ENCODE data around the gene TERB1.
A peak's percentile ranks its signal among the peaks of the same experiment; 100 is the strongest.

Gene TERB1

DNA sequence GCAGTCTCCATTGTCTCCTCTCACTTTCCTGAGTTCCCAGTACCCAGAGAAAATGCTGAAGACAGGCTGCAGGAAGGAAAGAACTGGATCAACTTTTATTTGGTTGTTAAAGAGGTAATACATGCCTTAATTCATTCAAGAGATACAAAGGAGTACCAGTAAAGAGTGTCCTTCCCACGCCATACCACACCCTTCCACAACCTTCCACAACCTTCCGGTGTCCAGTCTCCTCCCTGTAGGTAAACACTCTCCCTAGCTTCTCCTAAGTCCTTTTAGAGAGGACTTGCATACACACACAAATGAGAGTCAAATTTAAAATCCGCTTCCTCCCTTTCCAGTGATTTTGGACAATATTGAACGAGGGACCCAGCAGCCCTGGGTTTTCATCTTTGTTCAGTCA, 40.0 kb upstream of the TERB1 start:
- no peak overlapping the region for H3K4me3 ChIP-seq (ENCODE audit: low read depth, low read length)
- TF ChIP-seq, protein P1, sequence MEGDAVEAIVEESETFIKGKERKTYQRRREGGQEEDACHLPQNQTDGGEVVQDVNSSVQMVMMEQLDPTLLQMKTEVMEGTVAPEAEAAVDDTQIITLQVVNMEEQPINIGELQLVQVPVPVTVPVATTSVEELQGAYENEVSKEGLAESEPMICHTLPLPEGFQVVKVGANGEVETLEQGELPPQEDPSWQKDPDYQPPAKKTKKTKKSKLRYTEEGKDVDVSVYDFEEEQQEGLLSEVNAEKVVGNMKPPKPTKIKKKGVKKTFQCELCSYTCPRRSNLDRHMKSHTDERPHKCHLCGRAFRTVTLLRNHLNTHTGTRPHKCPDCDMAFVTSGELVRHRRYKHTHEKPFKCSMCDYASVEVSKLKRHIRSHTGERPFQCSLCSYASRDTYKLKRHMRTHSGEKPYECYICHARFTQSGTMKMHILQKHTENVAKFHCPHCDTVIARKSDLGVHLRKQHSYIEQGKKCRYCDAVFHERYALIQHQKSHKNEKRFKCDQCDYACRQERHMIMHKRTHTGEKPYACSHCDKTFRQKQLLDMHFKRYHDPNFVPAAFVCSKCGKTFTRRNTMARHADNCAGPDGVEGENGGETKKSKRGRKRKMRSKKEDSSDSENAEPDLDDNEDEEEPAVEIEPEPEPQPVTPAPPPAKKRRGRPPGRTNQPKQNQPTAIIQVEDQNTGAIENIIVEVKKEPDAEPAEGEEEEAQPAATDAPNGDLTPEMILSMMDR (IDR thresholded peaks at IDR 0.05; ENCODE audit: low read depth, low read length) = no peak

DNA sequence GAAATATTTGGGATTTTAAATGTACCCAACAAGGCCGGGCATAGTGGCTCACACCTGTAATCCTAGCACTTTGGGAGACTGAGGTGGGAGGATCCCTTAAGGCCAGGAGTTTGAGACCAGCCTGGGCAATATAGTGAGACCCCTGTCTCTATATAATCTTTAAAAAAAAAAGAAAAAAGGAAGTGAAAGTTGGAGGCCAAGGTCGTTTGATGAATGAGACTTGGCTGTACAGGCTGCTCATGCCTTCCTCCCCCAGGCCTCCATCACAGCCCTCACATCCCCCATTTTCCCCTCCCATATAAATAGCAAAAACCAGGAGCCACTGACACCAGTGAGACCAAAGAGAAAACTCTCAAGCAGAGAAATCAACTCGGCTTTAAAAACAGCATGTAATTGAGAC, 39.5 kb upstream of the TERB1 start:
- TF ChIP-seq, protein P1 (IDR thresholded peaks at IDR 0.05; ENCODE audit: low read depth, low read length) = no peak
- no peak overlapping the region for H3K4me3 ChIP-seq (ENCODE audit: low read depth, low read length)

DNA sequence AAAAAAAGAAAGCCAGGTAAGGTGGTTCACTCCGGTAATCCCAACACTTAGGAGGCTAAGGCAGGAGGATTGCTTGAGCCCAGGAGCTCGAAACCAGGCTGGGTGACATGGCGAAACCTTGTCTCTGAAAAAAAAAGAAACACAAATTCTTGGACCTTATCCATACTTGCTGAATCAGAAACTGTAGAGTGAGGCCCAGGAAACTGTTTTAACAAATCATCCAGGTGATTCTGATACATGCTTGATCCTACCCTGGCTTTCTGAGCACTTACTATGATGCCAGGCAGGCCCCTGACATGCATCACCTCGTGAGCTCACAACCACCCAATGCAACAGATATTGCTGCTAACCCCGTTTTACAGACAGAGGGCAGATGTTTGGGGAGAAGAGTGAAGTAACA, 33.4 kb upstream of the TERB1 start:
- H3K4me3 ChIP-seq (ENCODE audit: low read depth, low read length) = no peak overlapping the region
- TF ChIP-seq, protein P1 (IDR thresholded peaks at IDR 0.05; ENCODE audit: low read depth, low read length) = no peak

DNA sequence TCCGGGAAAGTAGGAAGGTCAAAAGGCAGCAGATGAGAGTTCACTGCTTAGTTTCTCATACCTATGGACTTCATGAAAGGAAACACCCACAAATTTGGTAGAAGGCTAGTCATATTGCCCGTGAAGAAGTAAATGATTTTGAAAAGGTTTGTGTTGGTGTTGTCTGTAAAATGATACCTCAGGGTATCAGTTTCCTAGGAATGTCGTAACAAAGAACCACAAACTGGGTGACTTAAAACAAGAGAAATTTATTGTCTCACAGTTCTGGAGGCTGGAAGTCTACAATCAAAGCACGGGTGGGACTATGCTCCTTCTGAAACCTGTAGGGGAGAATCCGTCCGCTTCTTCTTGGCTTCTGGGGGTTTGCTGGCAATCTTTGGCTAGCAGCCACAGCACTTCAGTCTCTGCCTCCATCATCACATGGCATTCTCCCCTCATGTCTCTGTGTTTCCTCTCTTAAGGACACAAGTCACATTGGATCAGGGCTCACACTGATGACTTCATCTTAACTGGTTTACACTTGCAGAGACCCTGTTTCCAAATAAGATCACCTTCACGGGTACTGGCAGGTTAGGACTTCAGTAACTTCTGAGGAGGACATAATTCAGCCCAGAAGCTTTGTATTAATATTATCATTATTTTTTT, 31.4 kb upstream of the TERB1 start:
- no peak overlapping the region for H3K4me3 ChIP-seq (ENCODE audit: low read depth, low read length)
- TF ChIP-seq, protein P1 (IDR thresholded peaks at IDR 0.05; ENCODE audit: low read depth, low read length) = no peak

DNA sequence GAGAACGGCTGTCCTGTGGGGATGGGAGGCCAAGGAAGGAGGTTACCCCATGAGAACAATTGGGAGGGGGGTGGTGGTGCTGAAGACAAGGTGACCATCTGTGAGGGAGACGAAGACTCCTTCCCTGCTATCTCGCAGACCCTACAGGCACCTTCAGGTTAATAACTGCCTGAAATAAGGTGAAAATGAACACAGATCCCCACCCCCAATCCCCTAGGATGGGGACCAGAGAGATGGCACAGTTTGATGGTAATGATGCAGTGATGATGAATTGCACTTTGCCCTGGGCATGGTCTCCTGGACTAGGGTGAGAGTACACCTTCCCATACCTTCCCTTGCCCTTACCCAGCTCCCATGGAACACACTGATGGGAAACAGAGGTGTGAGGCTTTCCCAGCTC, 30.8 kb upstream of the TERB1 start:
- TF ChIP-seq, protein P1 (IDR thresholded peaks at IDR 0.05; ENCODE audit: low read depth, low read length) = no peak
- H3K4me3 ChIP-seq (ENCODE audit: low read depth, low read length) = no peak overlapping the region

DNA sequence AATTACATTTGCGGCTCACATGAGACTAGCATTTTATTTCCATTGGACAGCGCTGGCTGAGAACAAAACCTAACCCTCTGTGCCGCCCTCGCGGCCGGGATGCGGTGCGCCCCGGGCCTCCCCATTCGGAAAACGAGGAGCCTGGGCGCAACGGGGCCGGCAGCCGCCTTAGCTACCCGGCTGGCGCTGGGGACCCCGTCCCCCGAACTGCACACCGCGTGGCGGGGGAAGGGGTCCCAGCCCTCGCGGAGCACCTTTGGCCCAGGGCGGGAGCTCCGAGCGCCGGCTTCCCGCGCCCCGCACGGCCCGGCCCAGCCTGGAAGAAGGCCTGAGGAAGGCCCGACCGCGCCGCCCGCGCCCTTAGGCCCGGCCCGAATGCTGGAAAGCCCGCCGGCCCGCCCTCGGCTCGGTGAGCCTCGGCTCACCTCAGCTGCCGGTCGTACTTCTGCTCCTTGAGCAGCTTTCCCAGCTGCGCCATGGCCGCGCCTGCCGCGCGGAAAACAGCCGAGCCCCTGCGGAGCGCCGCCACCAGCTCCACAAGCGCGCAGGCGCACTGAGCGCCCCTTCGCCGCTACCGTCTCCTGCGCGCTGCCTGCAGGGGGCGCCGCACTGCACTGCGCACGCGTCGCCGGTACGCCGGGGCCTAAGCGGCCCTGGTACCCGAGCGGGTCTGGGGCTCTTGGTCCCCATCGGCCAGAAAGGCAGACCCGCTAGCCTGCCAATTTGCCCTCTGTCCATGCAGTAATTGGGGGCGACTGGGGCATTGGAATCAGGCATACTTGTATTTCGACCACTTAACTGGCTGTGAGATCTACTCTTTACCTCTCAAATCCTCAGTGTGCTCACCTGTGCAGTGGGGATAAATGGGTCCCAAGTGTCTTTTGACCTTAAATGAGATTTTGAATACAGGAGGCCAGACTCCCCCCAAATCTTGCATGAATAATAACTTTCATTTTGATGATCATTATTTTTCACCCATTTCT, 29.3 kb upstream of the TERB1 start, which contains the start of gene NAE1:
Gene NAE1 (minus strand): TSS at position 555 of the 983 bp plus-strand sequence. CDS start 77 bp downstream, at position 478.
- TF ChIP-seq, protein P1 (IDR thresholded peaks at IDR 0.05; ENCODE audit: low read depth, low read length) = peak; percentile 92
- peak within 1 kb of the TSS; percentile 84 for H3K4me3 ChIP-seq (ENCODE audit: low read depth, low read length)

DNA sequence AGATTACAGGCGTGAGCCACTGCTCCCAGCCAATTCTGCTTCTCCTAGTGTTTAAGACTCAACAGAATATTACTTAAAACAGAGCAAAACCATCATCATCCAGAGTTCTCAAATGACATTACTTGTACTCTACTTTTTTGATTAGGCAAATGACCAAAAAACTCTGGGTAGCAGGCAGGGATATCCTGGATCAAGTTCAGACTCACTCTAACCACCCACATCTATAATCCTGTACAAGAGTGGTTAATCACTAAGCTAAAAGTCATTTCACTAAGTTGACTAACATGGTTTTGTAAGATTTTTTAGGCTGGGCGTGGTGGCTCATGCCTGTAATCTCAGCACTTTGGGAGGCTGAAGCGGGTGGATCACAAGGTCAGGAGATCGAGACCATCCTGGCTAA, 22.6 kb upstream of the TERB1 start:
- no peak overlapping the region for H3K4me3 ChIP-seq (ENCODE audit: low read depth, low read length)
- TF ChIP-seq, protein P1 (IDR thresholded peaks at IDR 0.05; ENCODE audit: low read depth, low read length) = no peak
